AG04449 (cell line): ENCODE measurements around the gene THSD8.

Source experiments
- CTCF ChIA-PET: fragments of 350-600 bp; formaldehyde crosslinking; extraction: SDS; loops from one replicate; lab custom pipeline; 2021; ENCODE audit warnings: antibody characterized with exemption; lab: Yijun Ruan, JAX
- POLR2A ChIA-PET: fragments of 400-600, 350-600 bp; formaldehyde crosslinking; extraction: SDS; loops from one replicate; lab custom pipeline; 2020; ENCODE audit warnings: antibody characterized with exemption, inconsistent platforms; lab: Yijun Ruan, JAX
- DNase-seq: peaks from one replicate; pipeline ENCODE4 v3.0.0-alpha.2; 2010; ENCODE audit warnings: low read depth, low spot score
- H3K4me3 ChIP-seq: 2 replicates; pipeline ENCODE4 v1.5.1; 2011; ENCODE audit warnings: low read depth, mild to moderate bottlenecking, control low read depth, low read length
- TF ChIP-seq, protein P1 (sequence below): IDR thresholded peaks from one replicate; pipeline ENCODE4 v1.5.1; 2011; ENCODE audit warnings: mild to moderate bottlenecking, moderate library complexity, low read length, control low read depth, inconsistent platforms; ENCODE audit not compliant: insufficient read depth; ENCODE audit errors: missing control alignments

Gene THSD8

DNA sequence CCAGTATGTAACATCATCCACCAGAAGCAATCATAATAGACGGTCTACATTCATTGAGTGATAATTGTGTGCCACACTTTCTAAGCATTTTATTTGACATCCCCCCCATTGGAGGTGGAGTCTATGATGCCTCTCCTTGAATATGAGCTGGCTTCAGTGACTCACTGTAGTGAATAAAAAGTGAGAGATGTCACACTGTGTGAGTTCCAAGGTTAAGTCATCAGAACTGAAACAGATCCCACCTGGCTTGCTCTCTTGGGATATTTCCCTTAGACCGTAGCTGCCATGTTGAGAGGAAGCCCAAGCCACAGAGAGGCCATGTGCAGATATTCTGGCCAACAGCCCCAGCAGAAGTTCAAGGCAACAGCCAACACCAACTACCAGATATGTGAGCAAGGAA lies 19.9 kb downstream of the THSD8 start:
- CTCF ChIA-PET, result interaction anchor here (0.7 to 2.3 kb wide), 5 partner anchors 9 to 45 kb away, joined by 3 to 8 read pairs (median 3); no protein-coding TSS in a partner anchor
- POLR2A ChIA-PET, result no interaction called here
- no peak for DNase-seq
- TF ChIP-seq, protein P1, sequence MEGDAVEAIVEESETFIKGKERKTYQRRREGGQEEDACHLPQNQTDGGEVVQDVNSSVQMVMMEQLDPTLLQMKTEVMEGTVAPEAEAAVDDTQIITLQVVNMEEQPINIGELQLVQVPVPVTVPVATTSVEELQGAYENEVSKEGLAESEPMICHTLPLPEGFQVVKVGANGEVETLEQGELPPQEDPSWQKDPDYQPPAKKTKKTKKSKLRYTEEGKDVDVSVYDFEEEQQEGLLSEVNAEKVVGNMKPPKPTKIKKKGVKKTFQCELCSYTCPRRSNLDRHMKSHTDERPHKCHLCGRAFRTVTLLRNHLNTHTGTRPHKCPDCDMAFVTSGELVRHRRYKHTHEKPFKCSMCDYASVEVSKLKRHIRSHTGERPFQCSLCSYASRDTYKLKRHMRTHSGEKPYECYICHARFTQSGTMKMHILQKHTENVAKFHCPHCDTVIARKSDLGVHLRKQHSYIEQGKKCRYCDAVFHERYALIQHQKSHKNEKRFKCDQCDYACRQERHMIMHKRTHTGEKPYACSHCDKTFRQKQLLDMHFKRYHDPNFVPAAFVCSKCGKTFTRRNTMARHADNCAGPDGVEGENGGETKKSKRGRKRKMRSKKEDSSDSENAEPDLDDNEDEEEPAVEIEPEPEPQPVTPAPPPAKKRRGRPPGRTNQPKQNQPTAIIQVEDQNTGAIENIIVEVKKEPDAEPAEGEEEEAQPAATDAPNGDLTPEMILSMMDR, result no peak
- H3K4me3 ChIP-seq, result no peak overlapping the region

DNA sequence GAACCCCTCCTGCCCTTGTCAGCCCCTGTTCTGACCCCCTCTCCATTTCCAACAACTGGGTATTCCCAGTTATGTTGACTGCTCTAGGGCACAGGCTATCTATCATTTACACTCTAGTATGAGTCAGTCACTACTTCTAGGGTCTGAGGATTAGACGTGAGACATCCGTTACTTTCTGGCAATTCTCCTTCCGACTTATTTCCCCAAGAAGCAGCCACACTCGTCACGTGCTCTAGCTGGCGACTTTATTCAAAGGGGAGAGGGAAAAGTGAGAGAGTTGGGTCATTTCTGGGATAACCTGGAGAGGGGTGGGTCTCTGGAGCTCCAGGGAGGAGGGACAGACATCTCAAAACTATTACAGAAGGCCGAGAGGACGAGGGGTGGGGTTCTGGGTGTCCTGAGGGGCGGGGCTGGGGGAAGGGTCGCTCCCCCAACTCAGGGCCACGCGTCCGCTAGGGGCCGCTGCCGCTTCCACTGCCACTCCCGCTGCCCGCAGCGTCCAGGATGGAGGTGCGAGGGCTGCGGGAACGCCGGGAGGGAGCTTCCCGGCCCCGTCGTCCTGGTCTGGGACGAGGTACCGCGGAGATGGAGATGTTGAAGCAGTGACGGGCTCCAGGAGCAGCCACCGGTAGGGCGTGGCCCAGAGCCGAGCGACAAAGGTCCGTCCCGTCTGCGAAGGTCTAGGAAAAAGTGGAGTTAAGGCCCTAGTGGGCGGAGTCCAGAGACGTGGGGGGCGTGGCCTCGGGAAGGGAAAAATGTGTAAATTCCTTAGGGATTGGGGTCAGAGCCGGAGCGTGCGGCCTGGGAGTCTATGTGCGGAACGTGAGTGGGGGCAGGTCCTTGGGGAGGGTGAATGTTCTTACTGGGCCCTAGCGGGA lies 23.6 kb downstream of the THSD8 start:
- ChIA-PET CTCF (interaction anchor here (0.6 to 3.4 kb wide), 12 partner anchors 9 to 420 kb away, joined by 3 to 23 read pairs (median 6); partner anchors contain the start of genes GCDH and RTBDN), POLR2A (no interaction called here)
- TF ChIP-seq, protein P1, result peak; percentile 46
- H3K4me3 ChIP-seq, result peak overlapping the region; percentile 12; the same call in 1 of the 2 replicates
- DNase-seq, result no peak

DNA sequence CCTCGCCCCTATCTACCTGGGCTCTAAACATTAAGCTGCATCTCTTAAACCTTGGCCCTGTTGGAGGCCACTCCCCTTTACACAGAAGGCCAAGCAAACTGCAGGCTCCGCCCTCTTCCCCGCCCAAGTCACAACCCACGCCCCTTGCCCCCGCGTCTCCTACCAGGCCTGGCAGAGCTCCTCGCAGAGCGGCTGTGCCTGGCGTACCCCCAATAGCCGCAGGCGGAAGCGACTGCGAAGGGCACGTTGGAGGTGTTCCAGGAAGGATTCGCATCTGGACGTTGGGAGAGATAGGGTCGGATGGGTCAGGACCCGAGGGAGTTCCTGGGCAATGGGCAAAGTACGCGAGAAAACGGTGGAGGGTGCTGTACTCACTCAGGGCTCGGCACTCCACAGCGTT lies 26.6 kb downstream of the THSD8 start:
- H3K4me3 ChIP-seq, result no peak overlapping the region
- ChIA-PET CTCF (interaction anchor here (0.7 to 2.0 kb wide), 4 partner anchors 16 to 87 kb away, joined by 3 to 8 read pairs (median 4); no protein-coding TSS in a partner anchor), POLR2A (interaction anchor here (0.8 kb wide), 1 partner anchor 37 kb away, joined by 6 read pairs; the partner anchor contains the start of gene JUNB)
- TF ChIP-seq, protein P1, result no peak
- DNase-seq, result no peak

DNA sequence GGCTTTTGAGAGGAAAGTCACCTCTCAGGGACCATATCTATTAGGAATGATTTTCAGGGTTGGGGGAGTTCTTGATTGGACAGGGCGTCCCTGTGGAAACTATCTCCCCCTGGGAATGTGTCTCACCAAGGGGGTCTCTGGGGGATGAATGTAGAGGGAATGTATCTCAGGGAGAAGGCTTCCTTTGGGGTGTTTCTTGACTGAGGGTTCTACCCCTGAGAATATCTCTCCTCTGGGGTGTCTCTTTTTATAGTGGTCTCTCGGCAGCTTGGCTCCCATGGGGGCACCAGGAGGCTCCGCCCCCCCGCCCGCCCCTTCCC lies 31.5 kb downstream of the THSD8 start:
- POLR2A ChIA-PET, result no interaction called here
- CTCF ChIA-PET, result interaction anchor here (1.4 kb wide), 1 partner anchor 78 kb away, joined by 3 read pairs; no protein-coding TSS in a partner anchor

DNA sequence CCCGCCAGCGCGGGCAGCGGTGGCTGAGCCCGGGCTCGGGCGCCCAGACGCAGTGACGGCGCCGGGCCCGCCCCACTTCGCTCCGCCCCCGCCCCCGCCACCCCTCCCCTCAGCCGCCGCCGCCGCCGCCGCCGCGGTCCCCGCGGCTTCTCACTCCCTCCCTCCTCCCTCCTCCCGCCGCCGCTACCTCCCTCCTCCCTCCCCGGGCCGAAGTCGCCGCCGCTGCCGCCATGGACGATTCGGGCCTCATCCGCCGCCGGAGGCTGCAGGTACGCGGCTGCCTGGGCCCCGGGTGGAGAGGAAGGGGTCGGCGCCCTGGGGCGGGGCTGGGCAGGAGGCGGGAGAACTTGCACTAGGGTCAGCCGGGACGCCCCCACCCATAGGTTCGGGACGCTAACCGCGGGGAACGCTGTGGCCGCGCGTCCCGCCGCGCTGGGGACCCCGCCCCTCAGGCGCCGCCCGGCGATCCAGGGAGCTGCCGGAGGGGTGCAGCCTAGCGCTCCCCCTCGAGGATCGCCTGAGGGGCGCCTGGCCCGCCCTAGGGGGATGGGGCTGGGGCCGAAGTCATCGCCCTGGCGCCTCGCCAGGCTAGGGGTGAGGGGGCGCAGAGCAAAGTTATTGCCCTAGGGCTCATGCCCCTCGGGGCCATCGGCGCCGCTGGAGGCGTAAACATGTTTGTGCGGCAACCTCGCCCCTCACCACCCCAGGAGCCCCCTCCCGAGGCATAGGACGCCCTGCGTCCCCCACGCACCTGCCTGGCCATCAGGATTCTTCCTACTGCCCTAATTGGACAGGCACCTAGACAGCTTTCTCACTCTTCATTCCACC lies 32.1 kb downstream of the THSD8 start:
- TF ChIP-seq, protein P1, result no peak
- ChIA-PET POLR2A (no interaction called here), CTCF (interaction anchor here (0.7 to 1.5 kb wide), 6 partner anchors 8 to 78 kb away, joined by 3 to 6 read pairs (median 4); no protein-coding TSS in a partner anchor)
- DNase-seq, result no peak
- H3K4me3 ChIP-seq, result peak overlapping the region; percentile 52

More for the DNA sequence above, 31.5 kb downstream of the THSD8 start:
- H3K4me3 ChIP-seq, result no peak overlapping the region
- no peak for DNase-seq
- TF ChIP-seq, protein P1, result no peak

DNA sequence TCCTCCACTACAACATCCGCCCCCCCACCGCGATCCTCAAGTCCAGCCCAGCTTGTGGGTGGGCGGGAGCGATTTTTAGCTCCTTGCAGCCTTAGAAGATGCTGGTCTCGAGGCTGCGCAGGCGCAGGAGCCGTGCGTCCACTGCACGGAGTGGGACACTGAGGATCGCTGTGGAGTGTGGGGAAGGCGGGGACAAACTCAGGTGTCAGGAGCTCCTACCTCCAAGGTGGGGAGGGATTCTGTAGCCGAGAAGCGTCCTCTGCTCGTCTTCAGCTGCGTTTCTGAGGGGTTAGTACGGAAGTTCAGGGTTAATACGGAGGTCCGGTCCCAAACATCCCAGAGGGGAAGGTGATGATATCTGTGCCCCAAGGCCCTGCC lies 32.7 kb downstream of the THSD8 start, which contains the start of gene RTBDN:
Gene RTBDN, minus strand, starts transcription at position 14 of the 378 bp plus-strand sequence. CDS start 4,600 bp downstream, outside the sequence.
- ChIA-PET CTCF (interaction anchor here (0.7 to 1.5 kb wide), 6 partner anchors 8 to 79 kb away, joined by 3 to 6 read pairs (median 4); no protein-coding TSS in a partner anchor), POLR2A (no interaction called here)
- TF ChIP-seq, protein P1, result no peak
- peak within 1 kb of the TSS; percentile 52 for H3K4me3 ChIP-seq
- no peak for DNase-seq
